GM21360 (cell line): Measurements from ENCODE around the gene WDR1.
A peak's percentile ranks its signal among the peaks of the same experiment; 100 is the strongest.
"Not testable (repeated sequence)": the region's sequence is repeated elsewhere in the genome, so short reads cannot be mapped to it uniquely, and the experiment has no call there.

ENCODE experiments used
- ATAC-seq: cut with Tn5 transposase; IDR thresholded peaks from one replicate; pipeline ENCODE4 v1.9.1; 2021; ENCODE audit warnings: mild to moderate bottlenecking, moderate library complexity; ENCODE audit not compliant: unreplicated experiment

WDR1 gene

DNA sequence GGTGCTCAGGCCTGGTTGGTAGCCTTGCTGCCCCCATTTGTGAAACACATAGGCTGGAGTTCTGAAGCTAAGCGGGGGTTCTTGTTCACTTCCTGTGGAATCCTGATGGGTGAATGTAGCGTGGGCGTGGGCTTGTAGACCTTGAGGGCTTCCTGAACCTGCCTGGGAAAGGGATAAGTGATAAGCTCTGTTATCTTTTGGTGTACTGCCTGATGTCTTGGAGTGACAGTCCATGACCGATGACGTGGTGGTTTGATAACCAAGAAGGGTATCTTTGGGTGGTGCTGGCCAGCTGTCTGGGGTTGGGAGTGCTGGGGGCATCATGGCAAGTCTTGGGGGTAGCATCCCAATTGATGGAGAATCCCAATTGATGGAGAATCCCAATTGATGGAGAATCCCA, 17.5 kb upstream of the WDR1 start:
- ATAC-seq = no peak

DNA sequence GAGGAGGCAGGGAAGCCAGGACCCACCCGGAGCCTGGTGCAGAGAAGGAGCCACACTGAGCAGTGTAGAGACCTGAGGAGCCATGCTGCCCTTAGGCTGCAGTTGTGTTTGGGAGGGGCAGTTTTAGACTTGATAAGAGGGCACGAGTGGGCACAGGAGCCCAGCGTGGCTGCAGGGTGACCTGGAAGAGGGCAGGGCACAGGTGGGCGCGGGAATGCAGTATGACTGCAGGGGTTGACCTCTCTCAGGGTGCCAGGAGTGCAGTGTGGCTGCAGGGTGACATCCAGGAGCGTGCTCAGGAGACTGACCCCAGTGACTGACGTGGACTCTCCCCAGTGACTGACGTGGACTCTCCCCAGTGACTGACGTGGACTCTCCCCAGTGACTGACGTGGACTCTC, 14.6 kb upstream of the WDR1 start:
- ATAC-seq = no peak

DNA sequence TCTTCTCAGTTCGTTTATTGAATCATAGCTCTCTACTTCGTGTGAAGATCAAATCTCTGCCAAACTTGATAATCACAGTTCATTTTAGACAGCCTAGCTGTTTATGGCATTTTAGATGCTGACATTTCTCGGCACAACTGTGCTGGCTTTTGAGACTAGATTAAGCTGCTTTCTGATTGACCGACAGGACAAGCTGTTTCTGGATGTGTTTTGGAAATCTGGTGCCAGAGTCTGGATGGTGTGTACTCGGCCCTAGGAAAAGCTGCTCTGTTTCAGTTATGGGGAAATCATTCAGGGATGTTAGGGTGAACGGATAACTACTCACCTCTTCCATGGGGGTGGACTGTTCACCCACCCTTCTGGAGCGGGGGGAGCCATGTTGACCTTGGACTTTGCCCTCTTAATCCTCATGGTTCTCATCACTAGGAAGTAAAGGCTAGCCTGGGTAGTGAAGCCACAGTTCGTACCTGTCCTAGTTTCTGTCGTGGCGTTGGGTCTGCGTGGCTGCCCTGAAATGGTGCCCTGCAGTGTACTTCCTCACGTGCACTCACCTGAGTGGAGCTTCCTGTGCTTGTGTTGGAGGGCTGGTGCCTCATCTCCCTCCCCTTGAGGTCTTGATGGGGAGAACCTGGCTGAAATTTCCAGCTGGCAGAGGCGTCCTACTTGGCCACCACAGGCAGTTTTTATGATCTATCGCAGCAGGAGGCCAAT, 13.7 kb upstream of the WDR1 start:
- ATAC-seq = no peak

DNA sequence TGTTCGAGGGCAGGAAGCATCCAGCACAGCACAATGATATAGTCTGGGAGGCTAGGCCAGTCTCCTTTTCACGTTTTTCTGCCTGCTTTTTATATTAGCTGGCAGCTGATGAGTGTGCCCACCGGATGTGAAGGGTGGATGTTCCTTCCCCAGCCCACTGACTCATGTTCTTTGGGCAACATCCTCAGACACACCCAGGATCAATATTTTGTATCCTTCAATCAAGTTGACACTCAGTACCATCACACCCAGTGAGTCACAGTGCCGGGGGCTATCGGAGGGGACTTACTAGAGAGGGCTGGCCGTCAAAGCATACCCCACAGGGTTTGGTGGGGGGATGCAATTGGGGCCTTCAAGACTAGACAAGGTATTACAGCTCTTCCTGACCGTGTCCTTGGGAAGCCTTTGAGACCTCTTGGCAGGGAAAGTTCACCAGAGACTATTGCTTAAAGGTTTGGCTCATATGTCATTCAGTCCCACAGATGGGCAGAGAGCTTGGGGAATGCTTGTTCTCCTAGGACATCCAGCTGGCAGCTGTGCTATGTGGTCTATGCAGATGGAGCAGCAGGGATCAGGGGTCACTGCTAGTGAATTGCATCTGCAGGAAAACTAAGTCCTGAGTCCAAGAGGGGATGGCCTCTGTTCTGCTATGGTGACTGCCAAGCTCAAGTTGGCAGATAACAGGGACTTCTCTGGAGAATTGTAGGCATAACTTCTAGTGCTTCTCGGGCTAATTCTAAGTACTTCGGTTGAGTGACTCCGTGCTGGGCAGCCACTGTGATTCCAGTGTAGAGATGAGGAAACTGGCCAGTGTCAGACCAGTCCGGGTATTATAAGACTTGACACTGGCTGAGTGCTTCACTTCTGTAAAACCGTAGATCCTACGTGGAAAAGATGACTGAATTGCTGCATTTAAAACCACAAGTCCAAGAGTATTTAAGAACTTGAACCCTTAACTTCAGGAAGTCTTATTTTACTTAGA, 12.9 kb upstream of the WDR1 start:
- ATAC-seq = no peak

DNA sequence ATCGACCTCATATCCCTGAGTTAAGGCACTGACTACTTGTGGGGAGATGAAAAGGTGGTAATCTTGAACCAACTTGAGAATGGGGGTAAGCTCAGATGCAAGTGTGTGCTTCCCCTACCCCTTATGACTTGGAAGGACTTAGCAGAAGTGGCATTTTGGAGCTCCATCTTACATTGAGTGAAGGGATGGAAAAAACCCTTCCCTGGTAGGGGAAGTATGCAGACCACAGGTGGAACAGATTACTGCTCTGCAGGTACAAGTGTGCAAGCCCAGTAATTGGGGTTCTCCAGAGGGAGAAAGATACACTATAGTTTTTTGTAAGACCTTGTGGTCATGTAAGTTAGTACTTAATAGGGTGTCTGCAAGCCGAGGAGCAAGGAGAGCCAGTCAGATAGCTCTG, 12.2 kb upstream of the WDR1 start:
- ATAC-seq = no peak

DNA sequence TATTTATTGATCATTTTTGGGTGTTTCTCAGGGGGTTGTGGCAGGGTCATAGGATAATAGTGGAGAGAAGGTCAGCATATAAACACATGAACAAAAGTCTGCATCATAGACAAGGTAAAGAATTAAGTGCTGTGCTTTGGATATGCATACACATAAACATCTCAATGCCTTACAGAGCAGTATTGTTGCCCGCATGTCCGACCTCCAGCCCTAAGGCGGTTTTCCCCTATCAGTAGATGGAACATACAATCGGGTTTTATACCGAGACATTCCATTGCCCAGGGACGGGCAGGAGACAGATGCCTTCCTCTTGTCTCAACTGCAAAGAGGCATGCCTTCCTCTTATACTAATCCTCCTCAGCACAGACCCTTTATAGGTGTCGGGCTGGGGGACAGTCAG, 10.9 kb upstream of the WDR1 start:
- ATAC-seq = not testable (repeated sequence)

DNA sequence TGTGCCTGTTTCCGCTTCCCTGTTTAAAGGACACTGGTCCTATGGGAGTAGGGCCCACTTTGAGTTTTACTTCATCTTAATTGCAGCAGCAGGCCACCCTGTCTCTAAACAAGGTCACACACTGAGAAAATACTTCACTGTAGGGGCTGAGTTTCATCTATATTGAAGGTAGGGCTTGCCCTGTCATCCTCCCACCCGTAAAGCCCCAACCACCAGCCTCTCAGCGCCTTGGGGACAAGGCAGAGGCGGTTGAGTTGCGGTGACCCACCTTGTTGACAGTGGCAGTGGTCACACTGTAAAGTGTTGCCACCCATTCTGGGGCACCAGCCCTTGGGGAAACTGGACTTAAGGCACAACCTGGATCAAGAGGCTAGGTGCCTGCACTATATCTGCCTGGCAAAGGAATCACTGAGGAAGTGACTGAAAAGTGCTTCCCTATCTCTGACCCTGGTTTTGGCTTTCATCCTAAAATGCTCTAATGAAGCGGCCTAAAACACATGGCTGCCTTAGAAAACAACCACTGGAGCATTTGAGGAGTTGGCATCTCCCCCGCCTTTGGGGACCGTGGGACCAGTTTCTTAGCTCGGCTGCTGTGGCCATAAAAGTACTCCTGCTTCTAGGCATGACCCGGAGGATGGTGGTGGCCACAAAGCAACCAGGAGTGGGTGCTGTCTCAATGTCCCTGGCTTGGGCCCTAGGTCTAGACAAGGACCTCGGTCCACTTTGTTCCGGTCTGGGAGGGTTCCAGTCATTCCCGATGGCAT, 7.8 kb upstream of the WDR1 start:
- ATAC-seq = no peak

DNA sequence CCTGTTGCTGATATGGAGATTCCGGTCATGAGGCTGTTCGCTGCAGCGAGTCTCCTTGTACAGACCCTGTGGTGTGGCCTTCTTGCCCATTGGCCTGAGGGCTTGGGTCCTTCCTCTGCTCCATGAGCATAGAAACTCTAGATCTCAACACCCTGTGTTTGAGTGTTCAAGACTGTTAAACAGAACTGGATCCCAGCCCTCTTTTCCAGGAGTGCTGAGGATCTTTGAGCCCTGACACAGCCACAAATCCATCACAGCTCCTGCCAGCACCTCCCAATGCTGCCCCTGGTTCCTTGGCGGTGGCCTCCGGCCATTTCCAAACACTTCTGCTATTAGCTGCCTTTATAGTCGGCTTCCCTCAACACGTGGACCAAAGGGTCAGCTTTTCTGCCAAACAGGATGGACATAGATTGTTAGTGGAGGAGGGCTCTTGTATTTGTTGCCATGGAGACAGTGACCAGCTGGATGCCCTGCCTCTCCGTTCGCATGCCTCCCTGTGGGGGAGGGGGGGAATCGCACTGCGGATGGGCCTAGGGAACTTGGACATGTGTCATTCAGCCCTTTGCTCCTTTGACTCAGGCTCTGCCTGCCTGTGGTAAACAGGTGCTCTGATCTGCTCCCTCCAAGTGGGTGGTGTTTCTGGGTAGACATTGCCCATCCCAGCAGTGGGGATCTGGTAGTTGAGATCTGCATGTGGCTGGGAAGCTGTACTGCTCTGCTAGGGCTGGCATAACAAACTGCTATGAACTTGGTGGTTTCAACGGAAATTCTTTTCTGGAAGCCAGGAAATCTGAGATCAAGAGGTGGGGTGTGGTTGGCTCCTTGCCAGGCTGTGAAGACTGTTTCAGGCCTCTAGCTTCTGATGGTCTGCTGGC, 6.9 kb upstream of the WDR1 start:
- ATAC-seq = no peak

DNA sequence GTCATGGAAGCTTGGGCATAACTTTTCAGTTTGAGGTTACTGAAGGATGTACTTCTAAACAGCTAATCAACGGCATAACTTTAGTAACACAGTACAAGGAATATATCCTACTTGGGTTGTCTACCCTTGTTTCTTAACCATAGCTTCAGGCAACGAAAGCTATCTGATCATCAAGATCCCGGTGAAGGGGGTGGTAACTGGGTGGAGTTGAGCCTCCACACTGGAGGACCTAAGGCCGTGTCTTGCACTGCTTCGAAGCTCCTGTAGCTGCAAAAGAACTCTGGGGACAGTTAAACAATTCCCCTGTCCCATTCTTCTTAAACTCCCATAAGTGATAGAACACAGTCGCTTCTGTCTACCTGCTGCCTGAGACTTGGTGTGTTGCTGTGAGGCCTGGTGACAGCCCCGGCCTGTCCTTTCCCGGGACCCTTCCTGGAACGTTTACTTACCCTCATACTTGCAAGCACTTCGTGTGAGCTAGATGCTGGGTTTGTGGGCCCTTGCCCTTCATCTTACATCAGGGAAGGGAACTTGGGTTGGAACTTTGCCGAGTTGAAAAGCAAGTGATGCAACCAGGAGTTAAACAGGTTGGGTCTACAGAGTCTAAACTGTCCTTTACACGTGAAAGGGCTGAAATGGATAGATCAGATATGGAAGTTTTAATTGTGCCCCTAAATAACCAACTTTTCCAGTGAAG, 5.8 kb upstream of the WDR1 start:
- no peak for ATAC-seq

DNA sequence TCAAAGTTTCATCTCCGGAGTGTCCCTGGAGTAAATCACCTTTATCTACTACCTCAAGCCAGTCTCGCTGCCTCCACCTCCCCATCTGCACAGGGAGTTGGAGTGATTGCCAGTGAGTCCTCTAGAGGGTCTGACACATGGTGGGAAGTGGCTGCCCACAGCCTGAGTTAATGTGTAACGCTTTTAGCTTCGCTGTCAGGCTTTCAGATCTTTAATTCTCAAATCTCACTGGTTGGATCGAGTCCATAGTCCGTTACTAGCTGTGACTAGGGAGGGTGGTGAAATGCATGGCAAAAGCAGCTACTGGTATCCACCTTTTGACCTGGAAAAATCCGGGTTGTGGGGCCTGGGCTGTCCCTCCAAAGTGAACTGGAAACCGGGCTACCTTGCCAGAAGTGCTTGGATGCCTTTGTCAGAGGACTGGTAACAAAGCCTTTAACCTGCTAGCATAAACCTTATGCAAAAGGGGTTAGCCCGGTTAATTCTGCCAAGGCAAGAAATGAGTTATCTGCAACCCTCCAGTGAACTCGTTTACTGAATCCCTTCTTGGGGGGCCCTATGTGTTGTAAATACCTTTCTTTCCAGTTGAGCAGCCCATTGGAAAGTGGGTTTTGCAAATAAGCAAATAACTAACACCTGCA, 5.1 kb upstream of the WDR1 start:
- no peak for ATAC-seq

DNA sequence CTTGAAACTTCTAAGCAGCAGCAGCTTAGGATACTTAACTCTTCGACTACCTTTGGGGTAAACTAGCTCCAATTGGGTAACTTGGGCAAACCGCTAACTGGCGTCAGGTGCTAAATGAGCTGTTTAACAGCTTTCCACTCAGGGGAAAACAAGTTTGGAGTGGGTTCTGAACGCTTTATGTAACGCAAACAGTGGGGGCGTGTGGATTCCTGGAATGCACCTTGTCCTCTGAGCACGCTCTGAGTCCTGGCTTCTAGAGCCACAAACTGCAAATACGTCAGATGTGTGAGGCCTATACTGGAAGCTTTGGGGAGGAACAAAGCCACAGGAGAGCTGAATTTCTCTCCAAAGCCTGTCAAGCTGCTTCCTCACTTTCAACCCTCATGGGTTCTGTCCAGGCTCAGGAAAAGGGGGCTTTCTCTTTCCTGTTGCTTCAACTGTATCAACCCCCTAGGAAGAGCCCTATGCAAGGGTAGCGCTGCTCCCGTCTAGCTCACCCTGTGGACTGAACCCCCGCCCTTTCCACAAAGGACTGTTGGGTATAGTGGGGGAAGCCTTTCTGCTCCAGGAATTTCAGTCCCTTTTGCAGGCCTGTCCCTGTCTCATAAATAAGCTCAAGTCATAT, 4.5 kb upstream of the WDR1 start:
- no peak for ATAC-seq

DNA sequence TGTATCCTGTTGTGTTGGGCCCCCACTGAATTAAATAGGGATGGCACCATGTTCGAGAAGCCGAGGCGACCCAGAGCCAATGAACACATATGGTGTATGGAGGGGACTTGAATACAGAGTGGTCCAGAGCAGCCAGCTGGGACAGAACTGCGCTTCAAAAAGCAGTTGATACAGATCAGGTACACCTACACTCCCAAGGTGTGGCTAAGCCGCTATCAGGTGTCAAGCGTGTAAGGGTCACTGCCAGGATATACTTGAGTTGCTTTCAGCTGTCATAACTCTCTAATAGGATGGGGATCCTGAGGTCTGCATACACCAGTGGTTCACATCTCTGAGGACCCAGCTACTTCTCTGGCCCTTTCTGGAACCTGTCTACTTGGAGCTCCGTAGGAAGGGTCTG, 3.2 kb upstream of the WDR1 start:
- no peak for ATAC-seq

DNA sequence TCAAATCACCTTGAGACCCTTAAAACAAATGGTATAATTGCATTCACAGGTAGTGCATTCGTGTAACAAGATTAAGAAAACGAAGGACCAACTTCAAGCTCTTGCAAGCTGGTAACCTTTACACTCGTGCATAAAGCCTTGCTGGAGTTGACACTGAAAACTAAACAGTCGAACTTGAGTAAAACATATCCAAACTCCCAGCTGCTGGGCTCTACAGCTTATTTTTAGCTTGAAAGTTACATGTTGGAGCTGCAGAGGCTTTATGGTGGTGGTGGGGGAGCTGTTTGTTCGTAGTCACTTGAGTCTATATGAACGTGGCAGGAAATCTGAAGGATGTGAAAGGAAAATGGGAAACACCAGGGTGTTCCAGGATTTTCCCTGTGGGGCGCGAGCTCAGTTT, 2.7 kb upstream of the WDR1 start:
- no peak for ATAC-seq

DNA sequence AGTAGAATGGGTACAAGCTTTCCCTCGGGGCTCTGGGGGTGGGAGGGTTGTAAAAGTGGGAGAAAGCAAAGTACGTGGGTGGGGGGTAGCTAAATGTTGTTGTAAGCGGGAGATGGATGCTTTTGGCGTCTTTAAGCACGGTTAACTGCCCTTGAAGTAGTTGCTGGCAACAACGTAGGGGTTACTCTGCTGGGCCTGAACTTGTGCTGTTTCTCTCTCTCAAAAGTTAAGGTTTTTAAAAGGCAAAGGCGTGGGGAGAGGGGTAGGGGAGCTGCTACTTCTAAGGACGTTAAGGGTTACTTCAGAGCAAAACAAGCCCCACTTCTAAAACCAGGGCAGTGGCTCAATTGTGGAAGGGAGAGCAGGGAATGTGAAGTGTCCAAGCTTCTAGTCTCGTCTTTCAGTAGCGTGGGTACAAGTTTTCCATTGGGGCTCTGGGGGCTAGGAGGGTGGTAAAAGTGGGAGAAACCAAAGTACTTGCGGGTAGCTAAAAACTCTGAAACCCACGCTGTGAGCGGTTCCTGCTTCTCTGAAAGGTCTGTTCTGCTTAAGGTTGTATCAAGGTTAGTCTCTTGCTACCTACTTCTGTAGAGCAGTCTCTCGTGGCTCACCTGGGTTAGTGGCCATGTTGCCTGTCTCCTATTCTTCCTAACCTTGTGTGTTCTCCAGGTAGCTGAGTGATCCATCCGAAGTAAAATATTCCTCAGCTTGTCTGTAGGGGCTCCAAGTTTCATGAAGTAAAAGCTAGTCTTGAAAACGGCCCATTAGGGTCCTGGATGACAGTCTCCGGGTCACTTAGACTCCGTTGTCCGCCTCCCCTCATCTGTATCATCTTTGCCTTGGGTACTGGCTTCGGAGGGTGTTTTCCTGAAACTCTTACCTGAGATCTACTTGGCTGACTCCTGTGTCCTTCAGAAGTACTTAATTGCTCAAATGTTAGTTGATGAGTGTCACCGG, 1.7 kb upstream of the WDR1 start:
- peak; percentile 13 for ATAC-seq

DNA sequence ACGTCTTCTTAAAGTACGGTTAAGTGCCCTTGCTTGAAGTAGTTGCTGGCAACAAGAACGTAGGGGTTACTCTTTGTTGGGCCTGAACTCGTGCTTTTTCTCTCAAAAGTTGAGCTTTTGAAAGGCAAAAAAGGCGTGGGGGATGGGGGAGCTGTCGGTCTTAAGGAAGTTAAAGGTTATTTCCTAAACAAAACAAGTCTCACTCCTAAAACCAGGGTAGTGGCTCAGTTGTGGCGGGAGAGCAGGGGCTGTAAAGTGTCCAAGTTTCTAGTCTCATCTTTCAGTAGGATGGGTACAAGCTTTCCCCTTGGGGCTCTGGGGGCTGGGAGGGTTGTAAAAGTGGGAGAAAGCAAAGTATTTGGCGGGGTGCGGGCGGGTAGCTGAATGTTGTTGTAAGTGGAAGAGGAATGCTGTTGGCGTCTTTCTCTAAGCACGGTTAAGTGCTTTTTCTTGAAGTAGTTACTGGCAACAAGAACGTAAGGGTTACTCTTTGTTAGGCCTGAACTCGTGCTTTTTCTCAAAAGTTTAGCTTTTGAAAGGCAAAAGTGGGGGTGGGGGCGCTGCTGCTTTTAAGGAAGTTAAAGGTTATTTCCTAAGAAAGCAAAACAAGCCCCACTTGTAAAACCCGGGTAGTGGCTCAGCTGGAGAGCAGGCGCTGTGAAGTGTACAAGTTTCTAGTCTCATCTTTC, 904 bp upstream of the WDR1 start:
- peak; percentile 29 for ATAC-seq

DNA sequence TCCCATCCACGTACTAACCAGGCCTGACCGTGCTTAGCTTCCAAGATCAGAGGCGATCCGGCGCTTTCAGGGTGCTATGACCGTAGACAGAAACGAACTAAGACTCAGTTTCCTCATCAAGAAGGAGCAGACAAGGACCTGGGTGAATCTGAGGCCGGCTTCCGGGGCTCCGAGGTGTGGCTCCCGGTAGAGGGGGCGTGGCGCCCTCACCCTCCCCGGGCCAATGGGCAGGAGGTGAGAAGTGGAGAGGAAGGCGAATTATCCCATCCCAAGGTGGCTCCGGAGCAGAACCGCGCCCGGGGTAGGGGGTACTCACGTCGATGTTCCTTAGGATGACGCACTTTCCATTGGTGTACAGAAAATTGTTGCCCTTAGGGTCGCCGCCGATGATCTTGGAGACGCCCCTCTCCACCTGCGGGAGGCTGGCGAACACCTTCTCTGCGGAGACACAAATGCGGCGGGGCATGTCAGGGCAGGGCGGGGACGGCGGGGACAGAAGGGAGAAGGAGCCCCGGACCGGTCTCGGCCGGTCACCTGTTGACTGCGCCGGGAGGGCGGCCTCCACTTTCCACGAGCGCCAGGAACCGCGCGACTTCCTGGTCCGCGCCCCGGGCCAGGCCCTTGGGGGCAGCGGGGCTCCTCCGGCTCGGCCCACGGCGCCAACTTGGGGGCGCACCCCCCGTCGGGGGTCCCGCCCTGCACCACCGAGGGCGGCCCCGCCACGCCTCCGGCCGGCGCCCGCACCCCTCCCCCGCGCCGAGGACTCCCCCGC, 616 bp downstream of the WDR1 start:
- peak; percentile 27 for ATAC-seq
